Measurements from ENCODE around the gene HTT-AS.

DNA sequence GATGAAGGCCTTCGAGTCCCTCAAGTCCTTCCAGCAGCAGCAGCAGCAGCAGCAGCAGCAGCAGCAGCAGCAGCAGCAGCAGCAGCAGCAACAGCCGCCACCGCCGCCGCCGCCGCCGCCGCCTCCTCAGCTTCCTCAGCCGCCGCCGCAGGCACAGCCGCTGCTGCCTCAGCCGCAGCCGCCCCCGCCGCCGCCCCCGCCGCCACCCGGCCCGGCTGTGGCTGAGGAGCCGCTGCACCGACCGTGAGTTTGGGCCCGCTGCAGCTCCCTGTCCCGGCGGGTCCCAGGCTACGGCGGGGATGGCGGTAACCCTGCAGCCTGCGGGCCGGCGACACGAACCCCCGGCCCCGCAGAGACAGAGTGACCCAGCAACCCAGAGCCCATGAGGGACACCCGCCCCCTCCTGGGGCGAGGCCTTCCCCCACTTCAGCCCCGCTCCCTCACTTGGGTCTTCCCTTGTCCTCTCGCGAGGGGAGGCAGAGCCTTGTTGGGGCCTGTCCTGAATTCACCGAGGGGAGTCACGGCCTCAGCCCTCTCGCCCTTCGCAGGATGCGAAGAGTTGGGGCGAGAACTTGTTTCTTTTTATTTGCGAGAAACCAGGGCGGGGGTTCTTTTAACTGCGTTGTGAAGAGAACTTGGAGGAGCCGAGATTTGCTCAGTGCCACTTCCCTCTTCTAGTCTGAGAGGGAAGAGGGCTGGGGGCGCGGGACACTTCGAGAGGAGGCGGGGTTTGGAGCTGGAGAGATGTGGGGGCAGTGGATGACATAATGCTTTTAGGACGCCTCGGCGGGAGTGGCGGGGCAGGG, 711 bp upstream of the HTT-AS start:
- TF ChIP-seq CTCF (IDR thresholded peaks at IDR 0.05) (no peak), POLR2A (IDR thresholded peaks at IDR 0.05) (peak; percentile 8 to 47), EP300 (IDR thresholded peaks at IDR 0.05) (peak in 1 of 2 donors; percentile 68)

All from tibial nerve (tissue), 4 donors.